Activated CD8-positive, alpha-beta T cell treated with anti-CD3 and anti-CD28 coated beads for 36 hours (primary cell): ENCODE measurements around the gene KERA. TPM values are rescaled to one million over a fixed set of nuclear protein-coding genes. Genes with fewer than 3 reads are reported as not detected.
"Not testable (repeated sequence)": the region's sequence is repeated elsewhere in the genome, so short reads cannot be mapped to it uniquely, and the experiment has no call there.

Experiments used
- ATAC-seq: fragments of 200-7000 bp; cut with Tn5 transposase; one replicate; pipeline ENCODE4 v1.10.0; 2021; ENCODE audit warnings: mild to moderate bottlenecking, moderate library complexity
- CTCF ChIA-PET: fragments of 350-600 bp; sonication (Branson Sonifier 250); formaldehyde crosslinking; loops from one replicate; lab custom pipeline; 2021; ENCODE audit warnings: antibody characterized with exemption; lab: Charles Lee
- POLR2A ChIA-PET: fragments of 350-600 bp; sonication (Branson Sonifier 250); formaldehyde crosslinking; loops from one replicate; lab custom pipeline; 2021; ENCODE audit warnings: antibody characterized with exemption; lab: Charles Lee
- DNase-seq: peaks from one replicate; pipeline ENCODE4 v3.0.0-alpha.2; 2020
- H3K27ac Mint-ChIP-seq: one replicate; pipeline ENCODE4 v1.8.0; 2021; ENCODE audit warnings: mild to moderate bottlenecking, mixed read lengths
- H3K27me3 Mint-ChIP-seq: one replicate; pipeline ENCODE4 v1.8.0; 2021; ENCODE audit warnings: mixed read lengths
- H3K36me3 Mint-ChIP-seq: one replicate; pipeline ENCODE4 v1.8.0; 2021; ENCODE audit warnings: low read depth, mixed read lengths
- H3K4me1 Mint-ChIP-seq: one replicate; pipeline ENCODE4 v1.8.0; 2021; ENCODE audit warnings: low read depth, mixed read lengths
- H3K4me3 Mint-ChIP-seq: one replicate; pipeline ENCODE4 v1.8.0; 2021; ENCODE audit warnings: mild to moderate bottlenecking, moderate library complexity, mixed read lengths
- H3K9me3 Mint-ChIP-seq: one replicate; pipeline ENCODE4 v1.8.0; 2021; ENCODE audit warnings: mixed read lengths
- CTCF ChIP-seq: fragments of 200-600 bp; IDR thresholded peaks from one replicate; pipeline ENCODE4 v1.8.0; 2022; ENCODE audit warnings: antibody characterized with exemption, mild to moderate bottlenecking
- intact Hi-C: fragments of 100-400 bp; cut with micrococcal nuclease; formaldehyde crosslinking; loops from one replicate; pipeline ENCODE4 v1.10.0; 2022
- total RNA-seq, 2 experiments: library from RNA; stranded (reverse); gene quantifications; one replicate each; pipeline ENCODE4 v1.2.3, GENCODE V29; 2021

The KERA gene
- total RNA-seq, 2 experiments from 2014 or later, result not detected

GRCh38 chr12:91091916-91092715 lies 34.3 kb upstream of the KERA start:
- ATAC-seq (no peak), DNase-seq (no peak)
- Mint-ChIP-seq H3K9me3 (peaks cover 20% of the 10 kb centered on the region), H3K27me3 (peaks cover 3% of the 10 kb centered on the region), H3K36me3 (no peaks in the 10 kb centered on the region), H3K4me1 (no peaks in the 10 kb centered on the region), H3K27ac (no peak overlapping the region), H3K4me3 (no peak overlapping the region)
- POLR2A ChIA-PET, result no interaction called here
- CTCF ChIA-PET, result no interaction called here
- TF ChIP-seq CTCF, result no peak
- intact Hi-C loops, result no loop called here

- ChIA-PET CTCF (interaction anchor here (2.0 kb wide), 1 partner anchor 19 kb away, joined by 6 read pairs; no protein-coding TSS in a partner anchor), POLR2A (interaction anchor here (0.6 kb wide), 1 partner anchor 129 kb away, joined by 3 read pairs; no protein-coding TSS in a partner anchor)
- DNase-seq, H3K27ac Mint-ChIP-seq, intact Hi-C loops, H3K36me3 Mint-ChIP-seq, H3K4me1 Mint-ChIP-seq, H3K27me3 Mint-ChIP-seq, H3K4me3 Mint-ChIP-seq, ATAC-seq: not testable (repeated sequence)
- H3K9me3 Mint-ChIP-seq, result peaks cover 20% of the 10 kb centered on the region
Observed at GRCh38 chr12:91089953-91090352, 32.1 kb upstream of the KERA start.

GRCh38 chr12:91080041-91080440 lies 22.2 kb upstream of the KERA start:
- Mint-ChIP-seq H3K9me3 (no peaks in the 10 kb centered on the region), H3K27me3 (no peaks in the 10 kb centered on the region), H3K36me3 (no peaks in the 10 kb centered on the region), H3K4me1 (no peaks in the 10 kb centered on the region), H3K4me3 (no peak overlapping the region), H3K27ac (no peak overlapping the region)
- ChIA-PET CTCF (no interaction called here), POLR2A (no interaction called here)
- no peak for TF ChIP-seq CTCF
- ATAC-seq, result no peak
- no peak for DNase-seq
- intact Hi-C loops, result no loop called here

- no peak for TF ChIP-seq CTCF
- Mint-ChIP-seq H3K36me3 (no peaks in the 10 kb centered on the region), H3K4me1 (no peaks in the 10 kb centered on the region), H3K4me3 (no peak overlapping the region), H3K9me3 (no peaks in the 10 kb centered on the region), H3K27ac (no peak overlapping the region), H3K27me3 (no peaks in the 10 kb centered on the region)
- ChIA-PET CTCF (no interaction called here), POLR2A (no interaction called here)
- ATAC-seq (no peak), DNase-seq (no peak)
- intact Hi-C loops, result no loop called here
Observed at GRCh38 chr12:91078501-91078900, 20.7 kb upstream of the KERA start.

- H3K36me3 Mint-ChIP-seq, result no peaks in the 10 kb centered on the region
- DNase-seq (no peak), ATAC-seq (no peak)
- intact Hi-C loops, result no loop called here
- H3K27ac Mint-ChIP-seq, result no peak overlapping the region
- no peaks in the 10 kb centered on the region for H3K4me1 Mint-ChIP-seq
- no peaks in the 10 kb centered on the region for H3K9me3 Mint-ChIP-seq
- POLR2A ChIA-PET, result no interaction called here
- TF ChIP-seq CTCF, result no peak
- H3K4me3 Mint-ChIP-seq, result no peak overlapping the region
- H3K27me3 Mint-ChIP-seq, result no peaks in the 10 kb centered on the region
- CTCF ChIA-PET, result no interaction called here
Observed at GRCh38 chr12:91077228-91077954, 19.6 kb upstream of the KERA start.
